Stimulated activated CD8-positive, alpha-beta memory T cell treated with anti-CD3 and anti-CD28 coated beads, Interleukin-15, amount 100 ng/mL, for 48 hours (primary cell): ENCODE results near the gene CTNNA2.

ENCODE experiments used
- DNase-seq, 2 donors: peaks; one replicate each; pipeline ENCODE4 v3.0.0-alpha.2; 2020; ENCODE audit warnings: low read depth in 2 of 2

The CTNNA2 gene

DNA sequence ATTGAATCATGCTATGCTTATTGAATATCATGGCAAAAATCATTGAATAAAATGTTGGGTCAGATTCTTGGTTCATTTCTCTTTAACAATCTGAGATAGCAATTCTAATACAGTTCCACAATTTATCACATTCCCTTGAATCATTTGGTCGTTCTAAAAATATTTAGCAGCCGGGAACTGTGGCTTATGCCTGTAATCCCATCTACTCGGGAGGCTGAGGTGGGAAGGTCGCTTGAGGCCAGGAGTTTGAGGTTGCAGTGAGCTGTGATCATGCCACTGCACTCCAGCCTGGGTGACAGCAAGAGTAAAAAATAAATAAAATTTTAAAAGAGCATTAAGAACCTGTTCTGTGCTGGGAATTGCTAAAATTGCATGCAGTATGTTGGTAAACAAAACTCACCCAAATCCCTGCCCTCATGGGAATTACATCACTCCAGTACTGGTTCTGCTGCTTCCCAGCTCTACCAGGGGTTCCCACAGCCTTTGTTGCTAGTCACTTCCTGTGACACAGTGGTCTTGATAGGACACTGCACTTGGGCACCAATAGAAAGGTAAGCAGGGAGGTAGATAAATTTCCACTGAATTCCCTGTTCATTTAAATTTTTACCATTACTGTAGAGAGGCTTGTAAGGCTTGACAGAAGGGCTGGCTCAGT lies 200.4 kb downstream of the CTNNA2 start:
- no peak for DNase-seq

DNA sequence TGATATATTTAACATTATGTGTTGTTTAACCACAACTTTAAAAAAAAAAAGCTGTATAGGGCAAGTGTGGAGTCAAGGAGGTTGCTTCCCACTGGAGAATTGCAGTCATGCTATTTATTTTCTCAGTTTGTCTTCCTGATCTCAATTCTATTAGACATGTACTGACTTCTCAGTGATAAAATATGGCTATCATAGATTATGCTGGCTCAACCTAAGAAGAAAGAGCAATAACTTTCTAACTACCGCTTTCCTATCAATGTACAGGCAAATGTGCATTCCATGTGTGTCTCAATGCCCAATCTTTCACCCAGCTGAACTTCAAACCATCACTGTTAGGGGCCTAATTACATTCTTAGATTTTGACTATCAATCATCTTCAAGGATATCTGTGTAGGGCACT lies 201.4 kb downstream of the CTNNA2 start:
- DNase-seq, result no peak

DNA sequence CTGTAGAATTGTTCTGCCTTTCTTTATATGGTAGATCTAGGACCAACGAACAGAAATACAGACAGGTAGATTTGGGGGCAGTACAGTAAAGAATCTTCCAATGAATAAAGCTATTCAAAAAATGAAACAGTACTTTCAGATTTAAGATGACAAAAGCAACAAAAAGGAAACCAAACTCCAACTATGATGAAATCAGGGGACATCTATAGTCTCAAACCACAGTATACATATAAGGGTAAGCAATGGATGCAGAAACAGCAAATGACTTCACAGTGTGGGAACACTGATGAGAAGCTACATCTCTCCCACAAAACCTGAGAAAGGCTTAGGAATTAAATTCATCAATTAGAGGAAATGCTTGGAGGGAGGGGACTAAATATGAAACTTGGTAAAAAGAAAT lies 202.5 kb downstream of the CTNNA2 start:
- no peak for DNase-seq

DNA sequence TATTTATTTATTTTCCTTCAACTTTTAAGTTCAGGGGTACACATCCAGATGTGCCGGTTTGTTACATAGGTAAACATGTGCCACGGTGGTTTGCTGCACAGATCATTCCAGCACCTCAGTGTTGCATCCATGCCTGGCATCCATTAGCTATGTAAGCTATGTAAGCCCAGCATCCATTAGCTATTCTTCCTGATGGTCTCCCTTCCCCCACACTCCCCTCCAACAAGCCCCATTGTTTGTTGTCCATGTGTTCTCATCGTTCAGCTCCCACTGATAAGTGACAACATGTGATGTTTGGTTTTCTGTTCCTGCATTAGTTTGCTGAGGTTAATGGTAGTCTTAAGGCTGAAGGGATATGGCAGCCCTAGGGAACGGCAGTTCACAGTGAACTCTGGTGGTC lies 203.4 kb downstream of the CTNNA2 start:
- DNase-seq, result no peak

DNA sequence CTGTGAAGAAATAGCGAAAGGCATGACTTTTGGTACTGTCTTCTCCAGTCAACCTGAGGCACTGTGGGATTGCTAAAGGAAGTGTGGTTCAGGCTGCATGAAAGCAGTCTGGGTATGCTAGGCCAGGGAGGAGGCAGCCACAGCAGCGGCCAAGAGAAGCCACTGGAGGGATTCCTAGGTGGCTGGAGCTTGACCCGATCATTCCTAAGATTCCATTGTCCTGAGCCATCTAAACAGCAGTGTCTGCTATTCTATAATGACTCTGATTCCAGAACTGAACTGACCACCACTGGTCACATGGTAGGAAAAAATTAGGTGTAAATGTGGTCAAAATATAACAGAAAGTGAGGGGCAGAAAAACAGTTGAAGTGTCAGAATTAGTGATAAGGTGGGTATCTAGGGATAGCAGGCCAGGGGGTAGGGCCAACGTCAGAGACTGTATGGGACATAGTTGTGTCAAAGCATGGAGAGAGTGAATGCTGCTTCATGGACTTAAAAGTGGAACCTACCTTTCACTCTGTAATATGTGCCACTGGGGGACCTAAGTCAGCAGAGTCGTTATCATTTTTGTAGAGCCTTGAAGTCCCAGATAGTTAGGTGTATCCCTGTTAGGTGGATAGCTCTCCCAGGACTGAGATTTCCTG lies 204.6 kb downstream of the CTNNA2 start:
- DNase-seq, result no peak

DNA sequence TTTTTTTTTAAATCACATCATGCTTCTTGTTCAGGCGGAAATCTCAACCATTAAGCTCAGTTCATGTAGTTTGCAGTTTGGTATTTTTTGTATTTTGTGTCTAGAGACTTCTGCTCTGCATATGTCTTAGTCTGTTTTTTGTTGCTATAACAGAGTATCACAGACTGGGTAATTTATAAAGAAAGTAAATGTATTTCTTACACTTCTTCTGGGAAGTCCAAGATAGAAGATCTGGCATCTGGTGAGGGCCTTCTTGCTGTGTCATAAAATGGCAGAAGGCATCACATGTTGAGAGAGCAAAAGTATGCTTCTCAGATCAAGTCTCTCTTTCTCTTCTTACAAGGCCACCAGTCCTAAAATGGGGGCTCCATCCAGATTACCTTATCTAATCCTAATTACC lies 208.2 kb downstream of the CTNNA2 start:
- DNase-seq, result no peak

DNA sequence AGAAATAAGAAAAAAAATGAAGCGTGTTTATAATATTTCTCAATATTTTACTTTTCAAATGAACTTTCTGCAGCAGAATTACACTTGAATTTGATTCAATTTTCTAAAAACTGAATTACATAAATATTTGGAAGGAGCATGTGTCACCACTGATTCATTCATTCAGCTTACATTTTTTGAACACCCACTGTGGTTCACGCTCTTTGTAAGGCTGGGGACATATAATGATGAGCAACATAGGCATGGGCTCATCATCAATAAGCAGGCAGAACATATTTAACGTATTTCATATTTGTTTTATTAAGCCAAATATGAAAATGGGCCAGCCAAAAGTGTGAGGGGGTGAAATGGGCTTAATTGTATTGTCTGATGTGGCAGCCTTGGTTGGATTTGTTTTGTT lies 209.1 kb downstream of the CTNNA2 start:
- DNase-seq, result no peak

DNA sequence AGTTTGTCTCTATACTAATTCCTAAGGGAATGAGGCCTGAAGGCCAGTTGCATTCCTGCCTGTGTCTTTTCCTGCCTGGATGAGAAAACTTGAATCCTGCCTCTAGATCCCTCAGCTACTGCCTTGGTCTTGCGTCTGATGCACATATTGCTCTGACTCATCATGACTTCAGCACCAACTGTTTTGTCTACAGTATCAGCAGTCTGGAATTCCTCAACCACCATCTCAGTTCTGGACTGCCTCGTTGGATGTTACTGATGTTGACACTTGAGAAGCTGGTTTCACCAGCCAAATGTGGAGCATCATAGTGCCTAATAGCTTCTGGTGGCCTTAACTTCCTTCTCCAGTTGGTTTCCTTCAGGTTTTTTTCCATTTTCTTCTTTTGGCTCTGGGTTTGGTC lies 211.0 kb downstream of the CTNNA2 start:
- no peak for DNase-seq

DNA sequence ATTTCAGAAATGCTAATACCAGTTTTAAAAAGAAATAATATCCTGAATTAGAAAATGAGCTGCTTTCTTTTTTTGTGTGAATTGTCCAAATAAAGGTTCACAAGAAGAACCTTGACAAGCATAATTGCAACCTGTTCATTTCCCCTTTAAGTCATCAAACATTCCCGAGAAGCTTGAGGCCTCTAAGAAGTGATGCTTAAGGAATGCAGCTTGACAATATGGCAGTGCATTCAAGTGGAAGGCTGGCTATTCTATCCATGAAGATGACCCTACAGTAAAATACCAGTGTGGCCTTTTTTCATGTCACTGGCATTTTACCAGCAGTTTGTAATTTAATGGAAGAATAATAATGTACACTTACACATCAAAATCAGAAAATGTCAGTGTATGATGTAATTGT lies 216.7 kb downstream of the CTNNA2 start:
- DNase-seq, result no peak

DNA sequence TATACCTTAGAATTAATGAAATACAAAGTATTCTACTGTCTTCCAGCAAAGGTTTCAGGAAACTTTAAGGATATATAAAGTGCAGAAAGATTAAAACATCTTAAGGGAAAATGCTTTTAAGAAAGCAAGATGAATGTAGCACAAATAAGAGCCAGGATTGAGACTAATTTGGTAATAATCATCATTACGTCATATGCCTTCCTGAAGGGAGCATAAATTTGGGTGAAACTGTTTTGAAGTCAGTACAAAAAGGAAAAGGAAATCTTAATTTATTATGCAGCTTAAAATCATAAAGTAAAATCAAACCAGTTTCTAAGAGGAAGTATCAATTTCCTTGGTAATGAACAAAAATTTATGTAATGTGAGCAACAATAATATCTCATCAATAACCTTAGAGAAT lies 221.7 kb downstream of the CTNNA2 start:
- DNase-seq, result no peak

DNA sequence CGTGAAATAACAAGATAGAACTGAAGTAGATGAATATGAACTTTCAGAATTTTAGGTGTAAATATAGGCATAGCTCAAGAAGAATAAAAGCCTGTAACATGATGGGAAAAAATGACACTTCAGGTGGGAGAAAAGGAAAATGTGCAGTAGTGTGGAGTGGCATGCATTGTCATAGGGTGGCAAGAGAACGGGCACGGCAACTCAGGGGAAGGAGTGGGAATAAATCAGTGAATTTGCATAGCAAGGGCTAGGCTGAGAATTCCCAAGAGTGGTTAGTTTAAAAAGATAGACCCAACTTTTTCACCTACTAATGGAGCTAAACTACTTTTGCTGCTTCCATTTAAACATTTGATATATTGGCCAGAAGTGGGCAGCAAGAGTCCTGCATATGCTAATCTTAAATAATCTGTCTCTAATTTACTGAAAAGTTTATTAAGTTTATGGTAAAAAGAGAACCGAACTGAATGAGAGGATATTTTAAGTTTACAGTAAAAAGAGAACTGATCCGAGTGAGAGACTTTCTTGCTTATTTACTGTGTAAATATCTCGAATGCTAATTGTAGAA lies 228.1 kb downstream of the CTNNA2 start:
- no peak for DNase-seq

DNA sequence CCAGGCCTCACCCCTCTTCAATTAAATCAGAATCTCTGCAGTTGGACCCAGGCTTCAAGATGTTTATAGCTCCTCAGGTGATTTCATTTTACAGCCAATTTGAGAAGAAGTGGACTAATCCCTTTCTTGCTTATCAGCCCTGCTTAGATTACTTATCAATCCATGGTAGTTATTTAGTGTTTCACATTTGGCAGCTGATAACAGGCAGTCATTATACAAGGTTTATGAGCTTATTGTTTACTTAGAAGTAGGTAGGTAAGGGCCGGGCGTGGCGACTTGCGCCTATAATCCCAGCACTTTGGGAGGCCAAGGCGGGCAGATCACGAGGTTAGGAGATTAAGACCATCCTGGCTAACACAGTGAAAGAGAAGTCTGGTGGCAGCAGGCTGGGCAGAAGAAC lies 237.5 kb downstream of the CTNNA2 start:
- no peak for DNase-seq

DNA sequence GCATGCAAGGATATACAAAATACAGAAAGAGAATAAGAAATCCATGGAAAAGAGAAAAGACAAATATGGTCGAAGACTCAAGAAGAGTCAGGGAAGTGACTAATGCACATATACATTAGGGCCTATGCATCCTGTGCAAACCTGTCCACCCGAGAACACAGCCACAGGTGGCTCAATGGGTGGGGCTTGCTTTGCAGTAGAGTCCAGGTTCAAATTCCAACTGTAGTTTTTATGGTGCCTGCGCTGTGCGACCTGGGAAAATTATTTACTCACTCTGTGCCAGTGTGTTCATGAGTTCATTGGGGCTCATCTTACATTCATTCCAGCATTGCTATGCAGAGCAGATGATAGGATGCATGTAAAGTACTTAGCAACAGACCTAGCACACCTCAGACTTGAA lies 244.7 kb downstream of the CTNNA2 start:
- no peak for DNase-seq

DNA sequence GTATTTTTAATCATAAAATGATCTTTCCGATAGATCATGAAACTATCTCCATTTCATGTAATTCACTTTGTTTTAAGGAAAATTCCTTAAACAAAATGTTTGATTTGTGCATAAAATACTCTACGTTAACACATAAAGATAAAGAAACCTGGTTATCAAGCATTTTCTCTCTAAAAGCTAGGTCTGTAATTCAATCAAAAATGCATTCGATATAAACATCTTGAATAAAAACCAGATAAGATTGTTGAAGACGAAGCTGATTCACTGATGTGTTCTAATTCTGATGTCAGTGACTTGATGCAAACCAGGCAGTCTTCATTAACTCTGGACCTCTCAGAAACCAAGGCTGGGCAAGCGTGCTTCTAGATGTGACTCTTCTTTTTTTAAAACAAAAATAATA lies 245.2 kb downstream of the CTNNA2 start:
- no peak for DNase-seq

DNA sequence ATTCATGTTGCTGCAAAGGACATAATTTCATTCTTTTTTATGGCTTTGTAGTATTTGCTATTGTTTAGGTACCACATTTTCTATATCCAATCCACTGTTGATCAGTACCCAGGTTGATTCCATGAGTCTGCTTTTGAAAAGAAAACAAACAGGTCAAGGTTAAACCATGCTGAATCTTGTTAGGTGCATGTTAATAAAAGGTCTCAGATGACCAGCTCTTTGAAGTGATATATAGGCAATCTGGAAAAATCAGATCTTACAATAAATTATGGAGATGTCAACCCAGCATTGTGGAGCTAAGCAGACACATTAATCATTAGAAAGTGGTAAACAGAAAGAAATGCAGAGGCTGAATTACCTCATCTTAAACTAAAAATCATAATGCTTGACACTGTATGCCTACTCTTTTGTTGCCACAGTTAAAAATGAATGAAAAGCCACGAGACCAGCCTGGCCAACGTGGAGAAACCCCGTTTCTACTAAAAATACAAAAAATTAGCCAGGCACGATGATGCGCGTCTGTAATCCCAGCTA lies 246.0 kb downstream of the CTNNA2 start:
- DNase-seq, result no peak

DNA sequence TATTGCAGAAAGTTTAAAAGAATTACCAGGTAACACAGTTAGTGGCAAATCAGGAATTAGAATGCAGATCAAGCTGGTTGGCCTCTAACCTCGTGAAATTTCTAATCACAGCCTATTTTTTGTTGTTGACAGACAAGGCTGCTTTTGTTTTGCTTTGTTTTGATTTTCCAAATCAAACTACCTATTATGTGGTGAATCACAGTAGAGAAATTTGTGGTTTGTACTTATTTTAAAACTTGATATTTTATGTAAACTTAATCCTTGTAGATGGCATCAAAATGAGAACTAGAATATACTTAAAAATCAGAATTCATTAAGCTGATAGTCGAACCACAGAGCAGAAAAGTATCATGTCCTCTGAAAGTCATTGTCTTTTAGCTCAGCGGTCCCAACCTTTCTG lies 258.1 kb downstream of the CTNNA2 start:
- DNase-seq, result no peak

DNA sequence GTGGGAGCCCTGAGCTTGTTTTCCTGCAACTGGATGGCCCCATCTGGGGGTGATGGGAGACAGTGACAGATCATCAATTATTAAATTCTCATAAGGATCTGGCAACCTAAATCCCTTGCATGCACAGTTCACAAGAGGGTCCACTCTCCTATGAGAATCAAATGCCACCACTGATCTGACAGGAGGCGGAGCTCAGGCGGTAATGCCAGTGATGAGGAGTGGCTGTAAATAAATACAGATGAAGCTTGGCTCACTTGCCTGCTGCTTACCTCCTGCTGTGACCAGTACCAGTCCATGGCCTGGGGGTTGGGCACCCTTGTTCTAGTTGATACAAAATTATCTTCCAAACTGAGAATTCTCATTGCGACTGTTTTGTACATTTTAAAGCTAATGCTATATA lies 258.6 kb downstream of the CTNNA2 start:
- no peak for DNase-seq

DNA sequence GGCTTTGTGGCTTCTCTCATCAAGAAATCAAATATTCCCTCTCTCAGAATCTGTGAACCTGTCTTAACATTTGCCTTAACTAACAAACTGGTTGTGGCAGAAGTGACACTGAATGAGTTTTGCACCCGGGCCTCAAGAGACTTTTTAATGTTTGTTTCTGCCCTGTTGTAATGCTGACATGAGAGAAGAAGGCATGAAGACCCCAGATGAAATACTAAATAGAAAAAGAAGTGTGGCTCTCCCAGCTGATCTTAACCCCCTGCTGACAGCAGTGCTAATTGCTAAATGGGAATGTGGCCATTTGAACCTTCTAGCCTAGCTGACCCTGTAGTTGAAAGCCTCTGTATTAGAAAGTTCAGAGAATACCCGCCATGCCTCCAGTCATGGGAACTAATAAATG lies 261.2 kb downstream of the CTNNA2 start:
- DNase-seq, result no peak

DNA sequence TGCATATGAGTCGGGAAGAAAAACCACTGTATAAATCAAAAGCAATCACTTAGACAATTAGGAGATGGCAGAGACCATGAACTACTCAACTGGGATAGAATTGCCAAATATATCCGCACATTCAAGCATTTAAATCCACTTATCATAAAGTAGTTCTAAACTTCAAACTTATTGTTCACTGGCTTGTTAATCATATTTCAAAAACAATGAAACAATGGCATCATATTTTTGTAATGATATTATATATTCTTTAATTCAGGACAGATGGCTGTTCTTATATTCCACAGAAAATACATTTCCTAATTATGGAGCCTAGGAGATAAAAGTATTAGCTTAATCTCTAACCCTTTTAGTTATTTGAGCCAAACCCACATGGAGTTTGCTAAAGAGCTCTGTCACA lies 263.6 kb downstream of the CTNNA2 start:
- DNase-seq, result no peak

DNA sequence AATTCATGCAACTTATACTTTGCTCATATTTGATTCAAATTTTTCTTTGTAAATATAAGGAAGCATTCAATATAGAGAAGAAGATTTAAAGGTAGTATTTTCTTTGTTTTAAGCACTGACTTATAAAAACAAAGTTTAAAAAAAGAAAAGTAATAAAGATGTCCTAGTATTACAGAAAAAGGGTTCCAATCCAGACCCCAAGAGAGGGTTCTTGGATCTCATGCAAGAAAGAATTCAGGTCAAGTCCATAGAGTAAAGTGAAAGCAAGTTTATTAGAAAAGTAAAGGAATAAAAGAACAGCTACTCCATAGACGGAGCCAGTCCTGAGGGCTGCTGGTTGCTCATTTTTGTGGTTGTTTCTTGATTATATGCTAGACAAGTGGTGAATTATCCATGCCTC lies 267.9 kb downstream of the CTNNA2 start:
- DNase-seq, result no peak

DNA sequence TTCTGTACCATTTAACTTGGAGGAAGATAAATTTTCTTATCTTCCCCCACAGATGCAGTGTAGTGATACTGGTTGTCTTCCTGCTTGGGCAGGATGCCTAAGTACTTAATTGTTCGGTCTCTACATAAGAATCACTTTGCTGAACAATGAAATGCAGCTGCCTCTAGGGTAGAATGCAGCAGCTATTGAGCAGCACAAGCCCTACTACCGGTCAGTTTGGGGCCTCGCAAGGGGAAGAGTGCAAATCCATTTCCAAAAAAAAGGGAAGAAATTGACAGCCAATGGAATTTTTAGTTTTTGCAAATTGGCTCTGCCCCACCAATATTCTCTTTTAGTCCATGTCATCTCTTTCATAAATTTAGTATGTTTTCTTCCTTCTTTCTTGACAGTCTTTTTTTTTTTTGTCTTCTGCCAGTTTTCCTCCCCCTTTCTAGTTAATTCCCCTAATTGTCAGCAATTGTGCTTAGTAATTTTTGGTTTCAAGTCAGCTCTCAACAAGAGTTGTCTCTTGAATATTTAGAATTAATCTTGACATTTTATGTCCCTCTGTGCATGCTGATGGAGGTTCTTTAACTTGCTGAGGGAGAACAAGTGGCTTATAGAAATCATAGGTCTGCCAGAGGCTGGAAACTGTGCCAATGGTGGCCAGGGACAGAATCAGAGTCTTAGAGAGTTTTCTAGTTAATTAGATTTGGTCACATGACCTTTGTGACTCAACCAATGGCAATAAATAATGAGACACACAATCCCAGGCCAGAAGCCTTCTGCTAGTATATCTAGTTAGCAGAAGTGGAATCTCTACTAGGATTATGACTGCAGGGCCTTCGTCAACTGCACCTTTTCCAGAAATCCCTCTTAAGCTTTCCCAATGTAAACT lies 270.0 kb downstream of the CTNNA2 start:
- no peak for DNase-seq

DNA sequence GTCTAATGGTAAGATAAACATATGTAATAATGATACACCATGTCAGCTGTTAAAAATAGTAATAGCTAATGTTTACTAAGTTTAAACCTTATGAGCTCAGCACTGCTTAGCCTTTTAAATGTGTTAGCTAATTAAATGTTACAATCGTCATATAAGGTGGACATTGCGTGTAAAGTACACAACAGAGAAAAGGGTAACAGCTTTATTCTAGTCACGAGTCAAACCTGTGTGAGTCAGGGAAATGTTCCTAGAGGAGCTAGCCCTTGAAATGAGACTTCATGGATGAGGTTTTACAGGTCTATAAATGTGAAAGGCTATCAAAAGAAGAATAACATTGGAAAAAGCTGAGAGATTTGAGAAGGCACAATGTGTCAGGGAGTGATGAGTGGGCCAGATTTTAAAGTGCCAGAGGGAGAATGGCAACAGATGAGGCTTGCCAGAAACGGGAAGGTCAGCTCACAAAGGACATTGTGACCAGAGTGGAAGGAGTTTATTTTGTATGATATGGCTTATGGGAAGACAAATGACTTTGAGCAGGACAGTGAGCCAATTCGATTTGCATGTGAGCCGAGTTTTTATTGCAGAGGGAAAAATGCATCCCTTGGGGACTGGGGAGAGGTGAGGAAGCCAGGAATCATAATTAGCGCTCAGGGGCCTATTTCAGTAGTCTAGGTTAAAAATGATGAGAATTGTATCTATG lies 276.3 kb downstream of the CTNNA2 start:
- DNase-seq, result no peak
